ENCODE data around the gene ABCA1.

The ABCA1 gene

DNA sequence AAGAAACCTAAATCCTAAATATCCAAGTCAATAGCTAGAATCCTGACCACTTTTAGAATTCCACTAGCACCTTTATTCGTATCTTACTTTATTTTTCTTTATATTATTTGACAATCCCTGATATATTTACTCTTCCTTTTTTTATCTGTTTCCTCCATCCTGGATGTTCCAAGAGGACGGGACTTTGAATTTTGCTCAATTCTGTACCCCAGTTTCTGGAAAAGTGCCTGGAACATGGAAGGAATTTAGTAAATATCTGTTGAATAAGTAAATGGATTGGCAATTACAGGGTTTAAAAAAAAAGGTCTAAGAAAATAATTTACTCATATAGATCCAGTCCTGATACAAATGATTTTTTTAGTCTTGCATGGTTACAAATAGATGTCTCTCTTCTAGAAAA is 181.7 kb downstream of the ABCA1 start:
- TF ChIP-seq, protein P1, sequence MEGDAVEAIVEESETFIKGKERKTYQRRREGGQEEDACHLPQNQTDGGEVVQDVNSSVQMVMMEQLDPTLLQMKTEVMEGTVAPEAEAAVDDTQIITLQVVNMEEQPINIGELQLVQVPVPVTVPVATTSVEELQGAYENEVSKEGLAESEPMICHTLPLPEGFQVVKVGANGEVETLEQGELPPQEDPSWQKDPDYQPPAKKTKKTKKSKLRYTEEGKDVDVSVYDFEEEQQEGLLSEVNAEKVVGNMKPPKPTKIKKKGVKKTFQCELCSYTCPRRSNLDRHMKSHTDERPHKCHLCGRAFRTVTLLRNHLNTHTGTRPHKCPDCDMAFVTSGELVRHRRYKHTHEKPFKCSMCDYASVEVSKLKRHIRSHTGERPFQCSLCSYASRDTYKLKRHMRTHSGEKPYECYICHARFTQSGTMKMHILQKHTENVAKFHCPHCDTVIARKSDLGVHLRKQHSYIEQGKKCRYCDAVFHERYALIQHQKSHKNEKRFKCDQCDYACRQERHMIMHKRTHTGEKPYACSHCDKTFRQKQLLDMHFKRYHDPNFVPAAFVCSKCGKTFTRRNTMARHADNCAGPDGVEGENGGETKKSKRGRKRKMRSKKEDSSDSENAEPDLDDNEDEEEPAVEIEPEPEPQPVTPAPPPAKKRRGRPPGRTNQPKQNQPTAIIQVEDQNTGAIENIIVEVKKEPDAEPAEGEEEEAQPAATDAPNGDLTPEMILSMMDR (conservative IDR thresholded peaks at IDR 0.05; ENCODE audit: low read depth, low read length): no peak
- no peak overlapping the region for H3K4me3 ChIP-seq (ENCODE audit: low read depth, low read length)
- DNase-seq (ENCODE audit: low read depth): no peak

DNA sequence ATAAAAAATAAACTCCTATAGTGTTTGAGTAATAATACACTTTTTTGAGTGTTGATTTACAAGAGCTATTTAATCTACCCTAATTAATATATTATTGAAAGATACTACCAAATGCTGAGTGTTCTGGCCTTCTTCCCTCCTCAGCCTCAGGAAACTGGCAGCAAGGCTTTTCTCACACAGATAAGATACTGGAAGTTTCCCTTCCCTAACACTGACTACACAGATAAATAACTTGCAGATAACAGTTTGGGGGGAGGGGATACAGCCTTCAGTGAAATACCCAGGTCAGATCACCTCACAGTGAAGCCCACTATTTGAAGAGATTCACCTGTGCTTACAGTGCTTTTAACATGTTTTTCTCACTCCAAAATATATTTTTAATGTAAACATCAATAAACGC is 182.1 kb downstream of the ABCA1 start:
- no peak for DNase-seq (ENCODE audit: low read depth)
- TF ChIP-seq, protein P1 (conservative IDR thresholded peaks at IDR 0.05; ENCODE audit: low read depth, low read length): no peak
- no peak overlapping the region for H3K4me3 ChIP-seq (ENCODE audit: low read depth, low read length)

DNA sequence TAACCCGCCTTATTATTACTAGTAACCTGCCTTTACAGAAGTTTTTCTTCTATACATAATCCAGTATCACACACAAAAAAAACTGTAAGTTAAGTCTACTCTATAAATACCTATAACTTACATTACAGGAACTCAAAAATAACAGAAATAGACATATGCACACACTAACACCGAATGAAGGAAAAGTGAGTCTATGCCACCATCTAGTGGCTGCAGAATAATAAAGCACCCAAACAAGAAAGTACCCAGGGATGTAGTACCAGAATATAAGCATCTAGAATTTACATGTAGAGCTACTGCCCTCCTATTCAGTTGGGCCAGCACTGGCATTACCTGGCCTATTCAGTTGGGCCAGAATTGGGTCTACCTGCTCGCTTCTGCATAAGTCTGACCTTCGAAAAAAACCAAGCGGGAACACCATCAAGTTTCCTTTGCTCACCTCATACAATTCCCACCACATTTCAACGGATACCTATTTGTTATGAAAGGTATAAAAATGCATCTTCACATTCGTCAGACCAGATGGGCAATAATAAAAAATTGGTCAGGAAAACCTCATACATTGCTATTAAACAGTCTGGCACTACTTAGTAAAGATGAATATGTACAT is 184.5 kb downstream of the ABCA1 start:
- TF ChIP-seq, protein P1 (conservative IDR thresholded peaks at IDR 0.05; ENCODE audit: low read depth, low read length): peak; percentile 63
- peak; percentile 86 for DNase-seq (ENCODE audit: low read depth)
- no peak overlapping the region for H3K4me3 ChIP-seq (ENCODE audit: low read depth, low read length)

DNA sequence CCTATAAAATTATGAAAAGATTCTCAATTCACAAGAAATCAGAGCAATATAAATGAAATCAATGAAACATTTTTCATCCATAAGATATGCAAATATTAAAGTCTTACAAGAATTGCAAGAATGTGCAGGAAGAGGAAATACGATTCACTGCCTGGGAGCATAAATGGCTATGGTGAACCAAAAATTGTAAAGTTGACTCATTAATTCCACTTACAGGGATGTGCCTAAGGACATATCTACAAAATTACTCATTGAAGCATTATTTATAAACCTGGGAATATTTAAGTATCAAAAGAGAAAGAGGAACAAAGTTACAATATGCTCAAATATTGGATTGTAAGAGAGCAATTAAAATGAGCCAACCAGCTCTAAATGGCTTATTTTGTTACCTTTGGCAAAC is 187.3 kb downstream of the ABCA1 start:
- DNase-seq (ENCODE audit: low read depth): peak; percentile 55
- TF ChIP-seq, protein P1 (conservative IDR thresholded peaks at IDR 0.05; ENCODE audit: low read depth, low read length): no peak
- no peak overlapping the region for H3K4me3 ChIP-seq (ENCODE audit: low read depth, low read length)

DNA sequence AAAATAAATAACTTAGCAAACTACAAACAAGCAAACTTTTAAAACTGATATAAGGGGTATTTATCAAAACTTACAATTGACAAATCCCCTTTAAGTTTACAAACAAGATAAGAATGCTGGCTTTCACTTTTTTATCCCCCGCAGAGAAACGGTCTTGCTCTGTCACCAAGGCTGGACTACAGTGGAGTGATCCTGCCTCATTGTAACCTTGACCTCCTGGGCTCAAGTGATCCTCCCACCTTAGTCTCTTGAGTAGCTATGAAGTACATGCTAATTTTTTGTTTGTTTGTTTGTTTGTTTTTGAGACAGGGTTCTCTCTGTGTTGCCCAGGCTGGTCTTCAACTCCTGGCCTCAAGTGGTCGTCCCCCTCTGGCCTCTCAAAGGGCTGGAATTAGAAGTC is 189.5 kb downstream of the ABCA1 start:
- TF ChIP-seq, protein P1 (conservative IDR thresholded peaks at IDR 0.05; ENCODE audit: low read depth, low read length): no peak
- no peak overlapping the region for H3K4me3 ChIP-seq (ENCODE audit: low read depth, low read length)
- DNase-seq (ENCODE audit: low read depth): no peak
